Measurements from ENCODE around the gene APOA5. TPM values are rescaled to one million over a fixed set of nuclear protein-coding genes. Genes with fewer than 3 reads are reported as not detected.

APOA5 gene
- total and polyA plus RNA-seq, 2 of the 13 experiments (the other 11 are each of a cell fraction or from before 2014, with no cell fraction given): 44.0 to 49.1 TPM

DNA sequence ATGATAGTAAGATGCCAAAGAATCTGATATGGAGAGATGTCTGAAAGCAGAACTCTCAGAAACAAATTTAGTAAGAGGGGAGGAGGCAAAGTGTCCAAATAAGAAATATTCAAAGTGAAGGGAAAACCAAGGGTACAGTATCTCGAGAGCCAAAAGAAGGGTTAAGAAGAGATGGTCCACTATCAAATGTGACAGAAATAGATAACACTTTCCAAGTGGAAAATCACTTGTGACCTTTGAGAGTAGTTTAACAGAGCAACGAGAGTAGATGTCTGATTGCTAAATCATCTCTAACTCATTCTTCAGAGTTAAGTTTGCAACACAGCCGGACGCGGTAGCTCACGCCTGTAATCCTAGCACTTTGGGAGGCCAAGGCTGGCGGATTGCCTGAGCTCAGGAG lies 14.6 kb downstream of the APOA5 start (continued):
- TF ChIP-seq ZNF142 (CRISPR knock-in tag; IDR thresholded peaks at IDR 0.05): no peak

GRCh38 chr11:116776522-116776984 lies 15.1 kb downstream of the APOA5 start:
- Histone ChIP-seq H3K4me2 (ENCODE audit: low read depth, low read length) (no peak overlapping the region), H3K4me1 (ENCODE audit: insufficient read depth, low read length) (peaks cover 32% of the 10 kb centered on the region), H3K36me3 (replicated peaks in 1 of 2; ENCODE audit: control insufficient read depth in 1 of 2, insufficient read depth in 2 of 2, low read length in 2 of 2) (peaks cover 18 to 36% of the 10 kb centered on the region in 2 experiments), H3K9me3 (ENCODE audit: low read length) (no peaks in the 10 kb centered on the region), H3K4me3 (replicated peaks in 1 of 3; ENCODE audit: insufficient read depth in 1 of 3, low read depth in 2 of 3, low read length in 3 of 3) (no peak overlapping the region), H4K20me1 (ENCODE audit: insufficient read depth, low read length) (no peaks in the 10 kb centered on the region; the same call in 1 of the 2 replicates), H3K27ac (ENCODE audit: extremely low read length, insufficient read depth, low read length) (no peak overlapping the region), H2AFZ (ENCODE audit: low read length) (no peak overlapping the region), H3K27me3 (ENCODE audit: control insufficient read depth in 1 of 2, insufficient read depth in 2 of 2, low read length in 2 of 2) (no peaks in the 10 kb centered on the region), H3K9ac (ENCODE audit: insufficient read depth, low read depth, low read length) (no peak overlapping the region), H3K79me2 (ENCODE audit: insufficient read depth, low read length) (peaks cover 10% of the 10 kb centered on the region)
- in situ Hi-C loops (cut with HindIII; ENCODE audit: extremely low pct_ligation_motif_present, low pct_unique_long_range_greater_than_20kb): no loop called here
- DNase-seq (ENCODE audit: low spot score) (no peak), FAIRE-seq (no peak), ATAC-seq (no peak)
- BruUV-seq (replicated peaks): no TSS peak
- ChIA-PET CTCF (ENCODE audit: low intra/inter-chr PET ratio, low total read pairs) (no interaction called here), POLR2A (interaction anchor here (2.5 to 8.4 kb wide), 2 partner anchors 12 to 60 kb away, joined by 12 to 78 read pairs; partner anchors contain the start of genes APOA1, APOA5 and ZPR1)
- intact Hi-C loops (cut with micrococcal nuclease; ENCODE audit: unreplicated experiment): no loop called here
- TF ChIP-seq TAF1 (CRISPR knock-in tag; IDR thresholded peaks at IDR 0.05): no peak
- TF ChIP-seq KLF16 (CRISPR knock-in tag; IDR thresholded peaks at IDR 0.05): no peak
- no peak for TF ChIP-seq KLF6 (CRISPR knock-in tag; IDR thresholded peaks at IDR 0.05)
- TF ChIP-seq MAZ (IDR thresholded peaks at IDR 0.05; ENCODE audit: borderline replicate concordance, low read depth, low read length): no peak
- TF ChIP-seq MAZ (CRISPR knock-in tag; IDR thresholded peaks at IDR 0.05; ENCODE audit: low read depth): no peak
- TF ChIP-seq ZNF292 (CRISPR knock-in tag; IDR thresholded peaks at IDR 0.05; ENCODE audit: borderline replicate concordance, low read depth): no peak
- no peak for TF ChIP-seq FIP1L1 (IDR thresholded peaks at IDR 0.05; ENCODE audit: borderline replicate concordance, insufficient read depth, low read depth, low read length)
- no peak for TF ChIP-seq PBX2 (CRISPR knock-in tag; IDR thresholded peaks at IDR 0.05)
- TF ChIP-seq DR1 (CRISPR knock-in tag; IDR thresholded peaks at IDR 0.05): no peak
- TF ChIP-seq SIN3A (IDR thresholded peaks at IDR 0.05; ENCODE audit: borderline replicate concordance, low read depth, low read length): no peak
- no peak for TF ChIP-seq MIER3 (CRISPR knock-in tag; IDR thresholded peaks at IDR 0.05; ENCODE audit: borderline replicate concordance)
- no peak for TF ChIP-seq SMC3 (IDR thresholded peaks at IDR 0.05; ENCODE audit: low read length)
- TF ChIP-seq STAG1 (CRISPR knock-in tag; IDR thresholded peaks at IDR 0.05): no peak
- no peak for TF ChIP-seq RORA (CRISPR knock-in tag; IDR thresholded peaks at IDR 0.05)
- no peak for TF ChIP-seq SOX13 (IDR thresholded peaks at IDR 0.05)
- no peak for TF ChIP-seq SOX13 (CRISPR knock-in tag; conservative IDR thresholded peaks at IDR 0.05 in 1 of 2, IDR thresholded peaks at IDR 0.05 in 1 of 2)
- no peak for TF ChIP-seq ZNF143 (CRISPR knock-in tag; IDR thresholded peaks at IDR 0.05)

All from HepG2 (cell line).